Stimulated activated CD4-positive, alpha-beta T cell treated with anti-CD3 and anti-CD28 coated beads, Interleukin-1b, Interleukin-23, amount 100 ng/mL, for 48 hours (primary cell): Measurements from ENCODE around the gene HTRA1.
A peak's percentile ranks its signal among the peaks of the same experiment; 100 is the strongest.

ENCODE experiments used
- DNase-seq: peaks from one replicate; pipeline ENCODE4 v3.0.0-alpha.2; 2020

HTRA1 gene

GRCh38 chr10:122475100-122475499 is 13.7 kb downstream of the HTRA1 start:
- no peak for DNase-seq

- DNase-seq: no peak
Observed at GRCh38 chr10:122475591-122476332, 14.4 kb downstream of the HTRA1 start.

- no peak for DNase-seq
Observed at GRCh38 chr10:122476333-122476695, 15.0 kb downstream of the HTRA1 start.

GRCh38 chr10:122477436-122477835 is 16.1 kb downstream of the HTRA1 start:
- no peak for DNase-seq

- no peak for DNase-seq
Observed at GRCh38 chr10:122478971-122479370, 17.6 kb downstream of the HTRA1 start.

GRCh38 chr10:122480146-122480833 is 18.9 kb downstream of the HTRA1 start:
- no peak for DNase-seq

GRCh38 chr10:122481296-122482056 is 20.1 kb downstream of the HTRA1 start:
- DNase-seq: no peak

- DNase-seq: no peak
Observed at GRCh38 chr10:122484276-122485060, 23.1 kb downstream of the HTRA1 start.

- DNase-seq: no peak
Observed at GRCh38 chr10:122485670-122486069, 24.3 kb downstream of the HTRA1 start.

GRCh38 chr10:122486406-122487080 is 25.2 kb downstream of the HTRA1 start:
- no peak for DNase-seq

GRCh38 chr10:122487174-122487765 is 25.9 kb downstream of the HTRA1 start:
- DNase-seq: no peak

- no peak for DNase-seq
Observed at GRCh38 chr10:122490268-122490667, 28.9 kb downstream of the HTRA1 start.

GRCh38 chr10:122490786-122491680 is 29.7 kb downstream of the HTRA1 start:
- DNase-seq: peak; percentile 20

- DNase-seq: no peak
Observed at GRCh38 chr10:122492006-122492405, 30.7 kb downstream of the HTRA1 start.

GRCh38 chr10:122492999-122493481 is 31.7 kb downstream of the HTRA1 start:
- no peak for DNase-seq

GRCh38 chr10:122493761-122494160 is 32.4 kb downstream of the HTRA1 start:
- no peak for DNase-seq

- DNase-seq: no peak
Observed at GRCh38 chr10:122494173-122494820, 32.9 kb downstream of the HTRA1 start.

GRCh38 chr10:122494833-122495232 is 33.5 kb downstream of the HTRA1 start:
- no peak for DNase-seq

- DNase-seq: no peak
Observed at GRCh38 chr10:122495406-122496340, 34.3 kb downstream of the HTRA1 start.
